Neuronal stem cell (in vitro differentiated cells): ENCODE results near the gene VGLL3.

Experiments
- DNase-seq: peaks from one replicate; pipeline ENCODE4 v3.0.0-alpha.2; 2013; ENCODE audit warnings: low spot score
- H2AFZ ChIP-seq: one replicate; pipeline ENCODE4 v1.6.1; 2013; ENCODE audit warnings: mild to moderate bottlenecking, low read length, inconsistent platforms
- H2AK5ac ChIP-seq: 2 replicates; pipeline ENCODE4 v1.6.1; 2013; ENCODE audit warnings: low read depth, mild to moderate bottlenecking, inconsistent platforms, low read length, moderate library complexity, mixed read lengths
- H2BK120ac ChIP-seq: 2 replicates; pipeline ENCODE4 v1.6.1; 2013; ENCODE audit warnings: low read depth, mild to moderate bottlenecking, inconsistent platforms, low read length, moderate library complexity, mixed read lengths
- H2BK12ac ChIP-seq: one replicate; pipeline ENCODE4 v1.6.1; 2013; ENCODE audit warnings: low read length, inconsistent platforms
- H2BK15ac ChIP-seq: 2 replicates; pipeline ENCODE4 v1.6.1; 2013; ENCODE audit warnings: mild to moderate bottlenecking, low read length, inconsistent platforms, mixed read lengths
- H2BK5ac ChIP-seq: one replicate; pipeline ENCODE4 v1.6.1; 2013; ENCODE audit warnings: inconsistent platforms, mild to moderate bottlenecking, low read length, moderate library complexity
- H3K14ac ChIP-seq: one replicate; pipeline ENCODE4 v1.6.1; 2013; ENCODE audit warnings: low read length, inconsistent platforms
- H3K18ac ChIP-seq: 2 replicates; pipeline ENCODE4 v1.6.1; 2013; ENCODE audit warnings: low read length, inconsistent platforms
- H3K23ac ChIP-seq: 2 replicates; pipeline ENCODE4 v1.6.1; 2013; ENCODE audit warnings: low read depth, mild to moderate bottlenecking, mixed read lengths, low read length, inconsistent platforms; ENCODE audit not compliant: poor library complexity
- H3K27ac ChIP-seq: replicated peaks from 3 replicates; pipeline ENCODE4 v1.5.1; 2013; ENCODE audit warnings: low read length, inconsistent platforms
- H3K27me3 ChIP-seq, 3 experiments: 2 replicates each; pipeline ENCODE4 v1.6.1; 2013; ENCODE audit warnings: low read length in 3 of 3, mild to moderate bottlenecking in 2 of 3, inconsistent platforms in 1 of 3, low read depth in 1 of 3, mixed read lengths in 1 of 3, moderate library complexity in 1 of 3; ENCODE audit not compliant: control insufficient read depth in 3 of 3, insufficient read depth in 3 of 3
- H3K36me3 ChIP-seq, 2 donors: replicated peaks in 1 of 2; 2 replicates each; pipeline ENCODE4 v1.6.1; 2013; ENCODE audit warnings: low read length in 2 of 2; ENCODE audit not compliant: control insufficient read depth in 2 of 2, insufficient read depth in 2 of 2
- H3K4ac ChIP-seq: 2 replicates; pipeline ENCODE4 v1.6.1; 2013; ENCODE audit warnings: inconsistent platforms, mild to moderate bottlenecking, low read length, moderate library complexity
- H3K4me1 ChIP-seq, 2 donors: 1 replicate in 1 of 2; 2 replicates in 1 of 2; pipeline ENCODE4 v1.6.1; 2013; ENCODE audit warnings: low read length in 2 of 2, low read depth in 1 of 2; ENCODE audit not compliant: control insufficient read depth in 2 of 2, insufficient read depth in 1 of 2
- H3K4me2 ChIP-seq: one replicate; pipeline ENCODE4 v1.6.1; 2013; ENCODE audit warnings: mild to moderate bottlenecking, low read length, inconsistent platforms; ENCODE audit not compliant: insufficient read depth, poor library complexity, severe bottlenecking
- H3K4me3 ChIP-seq, 2 donors: 2 replicates each; pipeline ENCODE4 v1.5.1; 2013; ENCODE audit warnings: low read length in 2 of 2, mild to moderate bottlenecking in 2 of 2, inconsistent platforms in 1 of 2, moderate library complexity in 1 of 2
- H3K79me1 ChIP-seq: one replicate; pipeline ENCODE4 v1.6.1; 2013; ENCODE audit warnings: low read depth, mild to moderate bottlenecking, inconsistent platforms, low read length, moderate library complexity
- H3K9ac ChIP-seq: one replicate; pipeline ENCODE4 v1.6.1; 2013; ENCODE audit warnings: mild to moderate bottlenecking, low read depth, low read length, inconsistent platforms; ENCODE audit not compliant: poor library complexity
- H3K9me3 ChIP-seq, 2 donors: replicated peaks in 1 of 2; 2 replicates each; pipeline versions ENCODE3 to v1.6.1; 2013; ENCODE audit warnings: low read length in 2 of 2, mild to moderate bottlenecking in 2 of 2, inconsistent platforms in 1 of 2, low read depth in 1 of 2, mixed read lengths in 1 of 2, moderate library complexity in 1 of 2; ENCODE audit not compliant: control insufficient read depth in 2 of 2, insufficient read depth in 1 of 2
- H4K8ac ChIP-seq: one replicate; pipeline ENCODE4 v1.6.1; 2013; ENCODE audit warnings: low read depth, mild to moderate bottlenecking, inconsistent platforms, low read length, moderate library complexity
- H4K91ac ChIP-seq: one replicate; pipeline ENCODE4 v1.6.1; 2013; ENCODE audit warnings: low read length, low read depth, mild to moderate bottlenecking, inconsistent platforms; ENCODE audit not compliant: poor library complexity
- WGBS, 2 donors: extraction: QIAGEN DNeasy Blood & Tissue Kit; methylation state at CpG; one replicate each; pipeline ENCODE4 v1.1.7; 2013; ENCODE audit warnings: missing lambda C conversion rate in 2 of 2, mixed read lengths in 1 of 2; ENCODE audit not compliant: insufficient read length in 2 of 2, insufficient replicate concordance in 1 of 2; ENCODE audit errors: extremely low coverage in 2 of 2; 5-methylcytosine and 5-hydroxymethylcytosine counted together

Gene VGLL3

GRCh38 chr3:86989611-86990010 is 1.3 kb downstream of the VGLL3 start:
- H3K27me3 ChIP-seq = peaks cover 0 to 23% (median 9%) of the 10 kb centered on the region in 3 experiments
- H3K23ac ChIP-seq = no peak overlapping the region
- peaks cover 2 to 3% of the 10 kb centered on the region in 2 donors for H3K4me1 ChIP-seq
- no peak overlapping the region for H2AK5ac ChIP-seq
- H3K14ac ChIP-seq = no peak overlapping the region
- H4K91ac ChIP-seq = no peak overlapping the region
- H2BK12ac ChIP-seq = no peak overlapping the region
- H2BK15ac ChIP-seq = no peak overlapping the region
- H3K9ac ChIP-seq = no peak overlapping the region
- H3K18ac ChIP-seq = no peak overlapping the region
- peak overlapping the region; percentile 99 for H2AFZ ChIP-seq
- no CpG with 5 or more reads among the region's 7 CpGs for whole genome bisulfite sequencing, 2 donors
- DNase-seq = no peak
- no peaks in the 10 kb centered on the region for H3K9me3 ChIP-seq
- no peak overlapping the region for H2BK120ac ChIP-seq
- no peak overlapping the region for H2BK5ac ChIP-seq
- no peak overlapping the region for H3K27ac ChIP-seq
- no peak overlapping the region for H3K4me2 ChIP-seq
- no peaks in the 10 kb centered on the region for H3K36me3 ChIP-seq
- no peak overlapping the region for H3K4me3 ChIP-seq
- H4K8ac ChIP-seq = no peak overlapping the region
- H3K79me1 ChIP-seq = no peaks in the 10 kb centered on the region
- no peak overlapping the region for H3K4ac ChIP-seq

DNA sequence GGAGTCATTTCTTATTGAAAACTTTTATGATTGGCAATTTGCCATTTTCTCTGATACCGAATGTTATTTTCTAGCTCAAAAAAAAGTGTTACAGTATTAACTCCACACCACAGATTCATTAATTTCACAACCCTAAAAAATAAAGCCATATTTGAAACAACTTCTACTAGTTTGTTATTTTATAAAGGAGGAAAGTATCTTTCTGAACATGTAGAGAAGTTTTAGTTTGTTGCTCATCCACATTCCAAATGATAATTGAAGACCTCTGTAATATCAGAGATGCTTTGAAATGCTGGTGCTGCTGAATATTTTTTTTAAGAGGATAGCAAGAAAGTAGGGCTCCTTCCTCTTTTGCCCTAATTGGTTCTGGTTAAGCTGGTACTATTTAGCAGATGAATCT is 1.9 kb downstream of the VGLL3 start:
- Histone ChIP-seq H3K4me1 (peaks cover 2 to 3% of the 10 kb centered on the region in 2 donors), H3K23ac (no peak overlapping the region), H3K4ac (no peak overlapping the region), H3K4me3 (no peak overlapping the region), H3K36me3 (no peaks in the 10 kb centered on the region), H3K27ac (no peak overlapping the region), H2BK12ac (no peak overlapping the region), H3K14ac (no peak overlapping the region), H3K79me1 (no peaks in the 10 kb centered on the region), H4K91ac (no peak overlapping the region), H4K8ac (no peak overlapping the region), H2AFZ (no peak overlapping the region), H3K27me3 (peaks cover 0 to 22% (median 9%) of the 10 kb centered on the region in 3 experiments), H3K9ac (no peak overlapping the region), H2BK5ac (no peak overlapping the region), H3K9me3 (no peaks in the 10 kb centered on the region), H2AK5ac (no peak overlapping the region), H3K4me2 (no peak overlapping the region), H3K18ac (no peak overlapping the region), H2BK120ac (no peak overlapping the region), H2BK15ac (no peak overlapping the region)
- no CpG with 5 or more reads among the region's 1 CpG for WGBS, 2 donors
- DNase-seq = no peak

GRCh38 chr3:86988235-86988634 is 2.7 kb downstream of the VGLL3 start:
- WGBS, 2 donors = no CpG with 5 or more reads among the region's 4 CpGs
- H3K79me1 ChIP-seq = no peaks in the 10 kb centered on the region
- no peak overlapping the region for H3K18ac ChIP-seq
- no peak overlapping the region for H2AK5ac ChIP-seq
- H3K9me3 ChIP-seq = no peaks in the 10 kb centered on the region
- no peak overlapping the region for H2BK5ac ChIP-seq
- no peak overlapping the region for H3K27ac ChIP-seq
- H4K91ac ChIP-seq = no peak overlapping the region
- H3K14ac ChIP-seq = no peak overlapping the region
- no peak overlapping the region for H2AFZ ChIP-seq
- no peak overlapping the region for H3K23ac ChIP-seq
- H3K4ac ChIP-seq = no peak overlapping the region
- no peaks in the 10 kb centered on the region for H3K36me3 ChIP-seq
- no peak overlapping the region for H4K8ac ChIP-seq
- no peak overlapping the region for H2BK15ac ChIP-seq
- H3K4me1 ChIP-seq = peaks cover 2 to 3% of the 10 kb centered on the region in 2 donors
- no peak overlapping the region for H2BK120ac ChIP-seq
- H3K9ac ChIP-seq = no peak overlapping the region
- no peak overlapping the region for H3K4me3 ChIP-seq
- no peak for DNase-seq
- H2BK12ac ChIP-seq = no peak overlapping the region
- H3K27me3 ChIP-seq = peaks cover 0 to 14% (median 9%) of the 10 kb centered on the region in 3 experiments
- H3K4me2 ChIP-seq = no peak overlapping the region

DNA sequence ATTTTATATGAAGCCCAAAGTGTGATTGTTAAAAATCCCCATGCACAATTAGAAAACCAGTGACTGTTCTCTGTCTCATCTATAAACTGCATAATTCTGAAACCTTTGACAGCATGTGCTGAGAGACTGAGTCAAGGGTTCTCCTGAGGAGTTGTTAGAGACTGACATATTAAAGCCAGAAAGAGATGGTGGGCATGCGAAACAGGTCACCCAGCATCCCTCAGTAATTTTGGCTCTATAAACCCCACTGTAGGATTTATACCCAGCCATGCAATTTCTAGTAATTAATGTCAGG is 3.6 kb downstream of the VGLL3 start:
- no peak overlapping the region for H3K4me2 ChIP-seq
- H3K18ac ChIP-seq = no peak overlapping the region
- H3K4me3 ChIP-seq = no peak overlapping the region
- H4K8ac ChIP-seq = no peak overlapping the region
- no peak overlapping the region for H2BK5ac ChIP-seq
- peaks cover 0 to 14% (median 9%) of the 10 kb centered on the region in 3 experiments for H3K27me3 ChIP-seq
- no peak overlapping the region for H4K91ac ChIP-seq
- no peak overlapping the region for H2BK15ac ChIP-seq
- no CpG with 5 or more reads among the region's 1 CpG for WGBS, 2 donors
- no peaks in the 10 kb centered on the region for H3K9me3 ChIP-seq
- no peak overlapping the region for H2AK5ac ChIP-seq
- no peak overlapping the region for H3K23ac ChIP-seq
- DNase-seq = no peak
- no peak overlapping the region for H3K9ac ChIP-seq
- no peak overlapping the region for H2AFZ ChIP-seq
- no peak overlapping the region for H3K14ac ChIP-seq
- H3K27ac ChIP-seq = no peak overlapping the region
- no peaks in the 10 kb centered on the region for H3K36me3 ChIP-seq
- H3K4me1 ChIP-seq = peaks cover 2 to 3% of the 10 kb centered on the region in 2 donors
- H3K4ac ChIP-seq = no peak overlapping the region
- H2BK120ac ChIP-seq = no peak overlapping the region
- no peak overlapping the region for H2BK12ac ChIP-seq
- no peaks in the 10 kb centered on the region for H3K79me1 ChIP-seq
